NCI-H526 (cell line): ENCODE measurements around the gene NUB1.
A peak's percentile ranks its signal among the peaks of the same experiment; 100 is the strongest.

Experiments
- DNase-seq, 2 experiments: peaks; one replicate each; lab custom pipeline; 2025; lab: John Stamatoyannopoulos, UW

NUB1 gene

GRCh38 chr7:151313857-151314256 lies 27.8 kb upstream of the NUB1 start:
- DNase-seq = no peak

GRCh38 chr7:151314401-151314800 lies 27.2 kb upstream of the NUB1 start:
- DNase-seq = no peak

- peak; percentile 45 to 78 for DNase-seq
These were observed 26.5 kb upstream of the NUB1 start for GRCh38 chr7:151315038-151315655.

GRCh38 chr7:151316896-151317295 lies 24.7 kb upstream of the NUB1 start:
- DNase-seq = no peak

GRCh38 chr7:151317936-151318335 lies 23.7 kb upstream of the NUB1 start:
- no peak for DNase-seq

GRCh38 chr7:151319189-151319588 lies 22.4 kb upstream of the NUB1 start:
- DNase-seq = no peak

GRCh38 chr7:151320263-151320845 lies 21.3 kb upstream of the NUB1 start:
- DNase-seq = no peak

- no peak for DNase-seq
These were observed 20.3 kb upstream of the NUB1 start for GRCh38 chr7:151321341-151321740.

- DNase-seq = no peak
These were observed 18.7 kb upstream of the NUB1 start for GRCh38 chr7:151322906-151323305.

- no peak for DNase-seq
These were observed 14.6 kb upstream of the NUB1 start for GRCh38 chr7:151327022-151327421.

GRCh38 chr7:151327659-151328058 lies 14.0 kb upstream of the NUB1 start:
- DNase-seq = no peak

GRCh38 chr7:151330181-151330580 lies 11.4 kb upstream of the NUB1 start:
- DNase-seq = no peak

GRCh38 chr7:151330661-151331060 lies 11.0 kb upstream of the NUB1 start:
- DNase-seq = peak in 1 of 2 experiments; percentile 15

GRCh38 chr7:151334628-151335027 lies 7.0 kb upstream of the NUB1 start:
- DNase-seq = no peak

- no peak for DNase-seq
These were observed 5.4 kb upstream of the NUB1 start for GRCh38 chr7:151336027-151336708.

- DNase-seq = no peak
These were observed 4.3 kb upstream of the NUB1 start for GRCh38 chr7:151337346-151337745.

GRCh38 chr7:151338809-151339208 lies 2.8 kb upstream of the NUB1 start:
- DNase-seq = no peak

GRCh38 chr7:151339651-151340382 lies 1.8 kb upstream of the NUB1 start:
- no peak for DNase-seq

GRCh38 chr7:151340794-151341356 lies 737 bp upstream of the NUB1 start:
- DNase-seq = no peak

- DNase-seq = peak in 1 of 2 experiments; percentile 50
These were observed 562 bp downstream of the NUB1 start for GRCh38 chr7:151342102-151342646.

- DNase-seq = peak in 1 of 2 experiments; percentile 15
These were observed 1.2 kb downstream of the NUB1 start for GRCh38 chr7:151342811-151343210.

GRCh38 chr7:151343516-151343915 lies 1.9 kb downstream of the NUB1 start:
- DNase-seq = no peak
